ENCODE measurements around the gene THBD. TPM values are rescaled to one million over a fixed set of nuclear protein-coding genes. Genes with fewer than 3 reads are reported as not detected.
A peak's percentile ranks its signal among the peaks of the same experiment; 100 is the strongest.

The THBD gene
- total RNA-seq, 1 donor from 2014 or later, result 326 TPM

DNA sequence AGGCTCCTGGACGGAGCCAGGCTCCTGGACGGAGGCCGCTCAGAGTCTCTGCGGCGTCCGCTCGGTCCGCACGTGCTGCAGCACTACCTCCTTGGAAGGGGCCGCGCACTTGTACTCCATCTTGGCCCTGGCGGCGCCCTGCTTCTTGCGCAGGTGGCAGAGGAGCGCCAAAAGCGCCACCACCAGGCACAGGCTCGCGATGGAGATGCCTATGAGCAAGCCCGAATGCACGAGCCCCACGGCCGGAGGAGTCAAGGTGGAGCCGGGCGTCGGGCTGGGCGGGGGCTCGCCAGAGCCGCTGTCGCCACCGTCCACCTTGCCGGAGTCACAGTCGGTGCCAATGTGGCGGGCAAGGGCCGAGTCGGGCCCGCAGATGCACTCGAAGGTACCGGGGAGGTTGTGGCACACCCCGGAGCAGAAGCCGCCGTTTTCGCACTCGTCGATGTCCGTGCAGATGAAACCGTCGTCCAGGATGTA lies 1.7 kb downstream of the THBD start:
- Histone ChIP-seq H3K4me1 (peaks cover 9 to 23% of the 10 kb centered on the region in 2 donors), H3K36me3 (no peaks in the 10 kb centered on the region), H3K4me3 (peak overlapping the region; percentile 67 to 78), H3K9me3 (no peaks in the 10 kb centered on the region), H3K27me3 (no peaks in the 10 kb centered on the region), H3K27ac (peak overlapping the region in 1 of 2 donors; percentile 91)
- intact Hi-C loops (cut with DNase I), result loop anchor here (2.0 to 5.0 kb wide), 4 partner anchors 250 to 709 kb away; partner anchors contain the start of gene NXT1
- TF ChIP-seq, protein P1, sequence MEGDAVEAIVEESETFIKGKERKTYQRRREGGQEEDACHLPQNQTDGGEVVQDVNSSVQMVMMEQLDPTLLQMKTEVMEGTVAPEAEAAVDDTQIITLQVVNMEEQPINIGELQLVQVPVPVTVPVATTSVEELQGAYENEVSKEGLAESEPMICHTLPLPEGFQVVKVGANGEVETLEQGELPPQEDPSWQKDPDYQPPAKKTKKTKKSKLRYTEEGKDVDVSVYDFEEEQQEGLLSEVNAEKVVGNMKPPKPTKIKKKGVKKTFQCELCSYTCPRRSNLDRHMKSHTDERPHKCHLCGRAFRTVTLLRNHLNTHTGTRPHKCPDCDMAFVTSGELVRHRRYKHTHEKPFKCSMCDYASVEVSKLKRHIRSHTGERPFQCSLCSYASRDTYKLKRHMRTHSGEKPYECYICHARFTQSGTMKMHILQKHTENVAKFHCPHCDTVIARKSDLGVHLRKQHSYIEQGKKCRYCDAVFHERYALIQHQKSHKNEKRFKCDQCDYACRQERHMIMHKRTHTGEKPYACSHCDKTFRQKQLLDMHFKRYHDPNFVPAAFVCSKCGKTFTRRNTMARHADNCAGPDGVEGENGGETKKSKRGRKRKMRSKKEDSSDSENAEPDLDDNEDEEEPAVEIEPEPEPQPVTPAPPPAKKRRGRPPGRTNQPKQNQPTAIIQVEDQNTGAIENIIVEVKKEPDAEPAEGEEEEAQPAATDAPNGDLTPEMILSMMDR (IDR thresholded peaks at IDR 0.05), result peak in 1 of 3 experiments; percentile 6
- peak in 1 of 2 donors; percentile 65 for DNase-seq (ENCODE audit: low spot score in 2 of 2)

DNA sequence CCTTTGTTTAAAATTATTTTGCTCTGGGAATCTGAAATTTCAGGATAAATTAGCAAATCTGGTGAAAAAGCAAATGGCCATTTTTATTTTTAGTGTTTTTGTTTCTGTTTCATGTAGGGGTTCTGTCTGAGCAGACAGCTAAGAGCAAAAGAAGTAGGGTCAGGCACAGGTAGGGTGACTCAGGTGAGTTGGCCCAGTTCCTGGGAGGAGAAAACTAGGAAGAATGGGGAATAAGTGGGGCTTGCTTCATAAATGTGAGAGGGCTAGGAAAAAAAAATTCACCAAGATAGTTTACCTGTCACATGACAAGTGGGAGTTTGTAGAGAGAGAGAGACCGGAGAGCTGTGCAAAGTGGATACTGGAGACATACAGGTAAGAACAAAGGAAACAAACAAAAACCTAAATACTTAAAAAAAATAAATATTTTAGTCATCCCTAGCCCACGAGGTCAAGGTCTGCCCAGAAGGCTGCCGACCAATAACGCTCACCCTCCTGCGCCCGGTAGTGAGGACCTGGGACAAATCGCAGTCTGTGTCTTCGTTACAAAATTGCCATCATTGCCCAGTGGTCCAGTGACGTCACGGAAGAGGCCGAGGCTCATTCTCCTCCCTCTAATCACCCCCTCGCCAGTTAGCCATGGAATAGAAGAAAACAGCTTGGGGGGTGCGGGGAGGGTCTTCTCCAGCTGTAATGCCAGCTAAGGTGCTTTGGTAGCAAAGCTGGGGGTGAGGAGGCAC lies 2.3 kb downstream of the THBD start:
- peak overlapping the region; percentile 67 to 78 for H3K4me3 ChIP-seq
- no peaks in the 10 kb centered on the region for H3K27me3 ChIP-seq
- no peaks in the 10 kb centered on the region for H3K9me3 ChIP-seq
- intact Hi-C loops (cut with DNase I), result loop anchor here (5.0 kb wide), 1 partner anchor 250 kb away; no protein-coding TSS in a partner anchor
- H3K27ac ChIP-seq, result no peak overlapping the region
- no peaks in the 10 kb centered on the region for H3K36me3 ChIP-seq
- TF ChIP-seq, protein P1 (IDR thresholded peaks at IDR 0.05), result no peak
- DNase-seq (ENCODE audit: low spot score in 2 of 2), result peak in 1 of 2 donors; percentile 13
- H3K4me1 ChIP-seq, result peaks cover 9 to 23% of the 10 kb centered on the region in 2 donors

GRCh38 chr20:23046431-23046830 lies 3.0 kb downstream of the THBD start:
- H3K27me3 ChIP-seq, result no peaks in the 10 kb centered on the region
- H3K27ac ChIP-seq, result no peak overlapping the region
- H3K9me3 ChIP-seq, result no peaks in the 10 kb centered on the region
- DNase-seq (ENCODE audit: low spot score in 2 of 2), result peak in 1 of 2 donors; percentile 52
- H3K4me3 ChIP-seq, result peak overlapping the region; percentile 18 to 78
- intact Hi-C loops (cut with DNase I), result loop anchor here (5.0 kb wide), 1 partner anchor 249 kb away; no protein-coding TSS in a partner anchor
- TF ChIP-seq, protein P1 (IDR thresholded peaks at IDR 0.05), result no peak
- no peaks in the 10 kb centered on the region for H3K36me3 ChIP-seq
- H3K4me1 ChIP-seq, result peaks cover 9 to 23% of the 10 kb centered on the region in 2 donors

GRCh38 chr20:23043376-23043775 lies 6.1 kb downstream of the THBD start:
- H3K4me3 ChIP-seq, result no peak overlapping the region
- TF ChIP-seq, protein P1 (IDR thresholded peaks at IDR 0.05), result no peak
- DNase-seq (ENCODE audit: low spot score in 2 of 2), result peak in 1 of 2 donors; percentile 49
- H3K27ac ChIP-seq, result no peak overlapping the region
- peaks cover 9 to 20% of the 10 kb centered on the region in 2 donors for H3K4me1 ChIP-seq
- H3K36me3 ChIP-seq, result no peaks in the 10 kb centered on the region
- H3K9me3 ChIP-seq, result no peaks in the 10 kb centered on the region
- intact Hi-C loops (cut with DNase I), result no loop called here
- H3K27me3 ChIP-seq, result no peaks in the 10 kb centered on the region

DNA sequence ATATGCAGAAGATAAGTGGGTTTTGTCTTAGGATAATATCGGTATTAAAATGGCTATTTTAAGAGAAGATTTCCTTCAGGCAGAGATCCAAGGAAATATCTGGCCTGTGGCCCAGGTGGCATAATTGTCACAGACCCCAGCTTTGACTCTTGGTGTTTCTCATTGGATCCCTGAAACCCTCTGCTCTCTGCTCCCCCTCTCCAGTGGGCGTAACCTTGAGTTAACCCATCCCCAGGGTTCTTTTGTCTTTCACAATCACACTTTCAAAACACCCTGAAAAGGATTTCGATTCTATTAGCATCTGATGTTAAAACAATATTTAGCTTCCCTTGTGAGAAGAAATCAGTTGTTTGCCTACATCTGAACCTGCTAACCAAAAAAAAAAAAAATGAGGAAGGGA lies 7.2 kb downstream of the THBD start:
- TF ChIP-seq, protein P1 (IDR thresholded peaks at IDR 0.05), result no peak

More for the DNA sequence above, 7.2 kb downstream of the THBD start:
- intact Hi-C loops (cut with DNase I), result no loop called here
- no peaks in the 10 kb centered on the region for H3K9me3 ChIP-seq
- H3K27me3 ChIP-seq, result no peaks in the 10 kb centered on the region
- H3K36me3 ChIP-seq, result no peaks in the 10 kb centered on the region
- no peak overlapping the region for H3K4me3 ChIP-seq
- no peak overlapping the region for H3K27ac ChIP-seq
- H3K4me1 ChIP-seq, result peaks cover 0 to 14% of the 10 kb centered on the region in 2 donors
- DNase-seq (ENCODE audit: low spot score in 2 of 2), result peak in 1 of 2 donors; percentile 16
